Vagina (tissue), 2 donors: ENCODE results near the gene WT1.

ENCODE experiments used
- POLR2A ChIP-seq, 2 donors: fragments of 450-650 bp; IDR thresholded peaks; one replicate each; pipeline ENCODE4 v1.6.1; 2017; ENCODE audit warnings: antibody characterized with exemption in 2 of 2, mild to moderate bottlenecking in 2 of 2, moderate library complexity in 2 of 2
- TF ChIP-seq, protein P1 (sequence below), 3 experiments: fragments of 450-650 bp in 2 of 3; fragments of 200-600 bp in 1 of 3; sonication (generic) in 1 of 3; IDR thresholded peaks; one replicate each; pipeline ENCODE4 v1.5.1; 2017 to 2019; ENCODE audit warnings: antibody characterized with exemption in 3 of 3, mild to moderate bottlenecking in 2 of 3, moderate library complexity in 2 of 3

DNA sequence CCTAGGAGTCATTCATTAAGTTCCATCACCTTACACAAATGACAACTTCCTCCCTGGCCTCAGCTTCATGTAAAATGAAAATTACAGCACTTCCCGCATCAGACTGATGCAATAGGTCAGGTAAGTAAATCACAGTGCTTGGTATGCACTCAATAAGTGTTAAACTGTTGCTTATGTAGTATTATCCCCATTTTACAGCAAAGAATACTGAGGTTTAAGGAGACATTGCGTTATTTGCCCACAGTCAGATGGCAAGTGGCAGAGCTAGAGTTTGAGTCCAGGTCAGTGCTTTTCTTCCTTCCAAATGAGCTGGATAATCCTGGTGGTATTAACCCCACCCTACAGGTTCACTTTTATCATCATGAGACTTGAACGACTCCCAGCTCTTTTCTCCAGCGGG is 29.7 kb downstream of the WT1 start:
- TF ChIP-seq POLR2A (IDR thresholded peaks at IDR 0.05): no peak
- TF ChIP-seq, protein P1, sequence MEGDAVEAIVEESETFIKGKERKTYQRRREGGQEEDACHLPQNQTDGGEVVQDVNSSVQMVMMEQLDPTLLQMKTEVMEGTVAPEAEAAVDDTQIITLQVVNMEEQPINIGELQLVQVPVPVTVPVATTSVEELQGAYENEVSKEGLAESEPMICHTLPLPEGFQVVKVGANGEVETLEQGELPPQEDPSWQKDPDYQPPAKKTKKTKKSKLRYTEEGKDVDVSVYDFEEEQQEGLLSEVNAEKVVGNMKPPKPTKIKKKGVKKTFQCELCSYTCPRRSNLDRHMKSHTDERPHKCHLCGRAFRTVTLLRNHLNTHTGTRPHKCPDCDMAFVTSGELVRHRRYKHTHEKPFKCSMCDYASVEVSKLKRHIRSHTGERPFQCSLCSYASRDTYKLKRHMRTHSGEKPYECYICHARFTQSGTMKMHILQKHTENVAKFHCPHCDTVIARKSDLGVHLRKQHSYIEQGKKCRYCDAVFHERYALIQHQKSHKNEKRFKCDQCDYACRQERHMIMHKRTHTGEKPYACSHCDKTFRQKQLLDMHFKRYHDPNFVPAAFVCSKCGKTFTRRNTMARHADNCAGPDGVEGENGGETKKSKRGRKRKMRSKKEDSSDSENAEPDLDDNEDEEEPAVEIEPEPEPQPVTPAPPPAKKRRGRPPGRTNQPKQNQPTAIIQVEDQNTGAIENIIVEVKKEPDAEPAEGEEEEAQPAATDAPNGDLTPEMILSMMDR (IDR thresholded peaks at IDR 0.05): no peak
